Esophagus (tissue), 2 donors: ENCODE results near the gene SLC41A1. TPM values are rescaled to one million over a fixed set of nuclear protein-coding genes. Genes with fewer than 3 reads are reported as not detected.

Experiments
- H3K27ac ChIP-seq, 2 donors: one replicate each; pipeline ENCODE4 v1.5.1; 2013; ENCODE audit warnings: low read depth in 2 of 2, mild to moderate bottlenecking in 2 of 2, inconsistent platforms in 1 of 2, low read length in 1 of 2, moderate library complexity in 1 of 2
- H3K27me3 ChIP-seq, 2 donors: one replicate each; pipeline ENCODE4 v1.6.1; 2013; ENCODE audit warnings: low read length in 2 of 2, control low read depth in 1 of 2, mild to moderate bottlenecking in 1 of 2; ENCODE audit not compliant: insufficient read depth in 2 of 2, control insufficient read depth in 1 of 2
- H3K36me3 ChIP-seq, 2 donors: one replicate each; pipeline ENCODE4 v1.6.1; 2013; ENCODE audit warnings: low read length in 1 of 2; ENCODE audit not compliant: control insufficient read depth in 2 of 2, insufficient read depth in 2 of 2
- H3K4me1 ChIP-seq, 2 donors: one replicate each; pipeline ENCODE4 v1.6.1; 2013; ENCODE audit warnings: low read length in 1 of 2; ENCODE audit not compliant: control insufficient read depth in 2 of 2, insufficient read depth in 2 of 2
- H3K4me3 ChIP-seq, 2 donors: one replicate each; pipeline ENCODE4 v1.5.1; 2013; ENCODE audit warnings: low read length in 2 of 2, mild to moderate bottlenecking in 2 of 2, low read depth in 1 of 2, moderate library complexity in 1 of 2
- H3K9me3 ChIP-seq, 2 donors: one replicate each; pipeline ENCODE4 v1.6.1; 2013; ENCODE audit warnings: mild to moderate bottlenecking in 2 of 2, low read depth in 1 of 2, low read length in 1 of 2, moderate library complexity in 1 of 2; ENCODE audit not compliant: control insufficient read depth in 2 of 2, insufficient read depth in 1 of 2
- WGBS, 2 donors: extraction: QIAGEN DNeasy Blood & Tissue Kit; methylation state at CpG; one replicate each; pipeline ENCODE4 v1.1.7; 2013; 5-methylcytosine and 5-hydroxymethylcytosine counted together
- polyA plus RNA-seq, 2 donors: library from polyadenylated mRNA; stranded (reverse); fragments of 200-250 nt; gene quantifications; one replicate each; pipeline ENCODE4 v1.2.3, GENCODE V29; 2013
- donor health status: healthy with polysubstance abuse.
- donor health status: Bipolar disorder and iron deficiency.

Gene SLC41A1
- polyA plus RNA-seq, 2 donors: 2.6 to 5.0 TPM

GRCh38 chr1:205843036-205843859, 30.2 kb upstream of the SLC41A1 start:
- Histone ChIP-seq H3K36me3 (no peaks in the 10 kb centered on the region), H3K4me1 (no peaks in the 10 kb centered on the region), H3K9me3 (no peaks in the 10 kb centered on the region), H3K4me3 (no peak overlapping the region), H3K27me3 (no peaks in the 10 kb centered on the region), H3K27ac (no peak overlapping the region)
- WGBS, 2 donors: 55 to 60% methylated on average over 3 of the region's 3 CpGs

GRCh38 chr1:205842229-205842628, 29.2 kb upstream of the SLC41A1 start:
- Histone ChIP-seq H3K27ac (no peak overlapping the region), H3K4me1 (no peaks in the 10 kb centered on the region), H3K4me3 (no peak overlapping the region), H3K36me3 (no peaks in the 10 kb centered on the region), H3K9me3 (no peaks in the 10 kb centered on the region), H3K27me3 (no peaks in the 10 kb centered on the region)
- 82 to 91% methylated on average over 2 of the region's 2 CpGs for WGBS, 2 donors

GRCh38 chr1:205840146-205840923, 27.3 kb upstream of the SLC41A1 start:
- Histone ChIP-seq H3K9me3 (no peaks in the 10 kb centered on the region), H3K4me1 (no peaks in the 10 kb centered on the region), H3K27me3 (no peaks in the 10 kb centered on the region), H3K27ac (no peak overlapping the region), H3K36me3 (no peaks in the 10 kb centered on the region), H3K4me3 (no peak overlapping the region)
- WGBS, 2 donors: 76 to 79% methylated on average over 4 of the region's 4 CpGs

- WGBS, 2 donors: 89% methylated on average over 7 of the region's 7 CpGs
- H3K4me3 ChIP-seq: no peak overlapping the region
- no peaks in the 10 kb centered on the region for H3K36me3 ChIP-seq
- H3K9me3 ChIP-seq: no peaks in the 10 kb centered on the region
- no peaks in the 10 kb centered on the region for H3K4me1 ChIP-seq
- H3K27ac ChIP-seq: no peak overlapping the region
- no peaks in the 10 kb centered on the region for H3K27me3 ChIP-seq
Measured at GRCh38 chr1:205837382-205837970, 24.5 kb upstream of the SLC41A1 start.

- no peaks in the 10 kb centered on the region for H3K9me3 ChIP-seq
- H3K4me1 ChIP-seq: no peaks in the 10 kb centered on the region
- H3K36me3 ChIP-seq: no peaks in the 10 kb centered on the region
- no peaks in the 10 kb centered on the region for H3K27me3 ChIP-seq
- 87 to 88% methylated on average over 4 of the region's 4 CpGs for WGBS, 2 donors
- no peak overlapping the region for H3K27ac ChIP-seq
- H3K4me3 ChIP-seq: no peak overlapping the region
Measured at GRCh38 chr1:205834751-205835150, 21.8 kb upstream of the SLC41A1 start.

- Histone ChIP-seq H3K27ac (no peak overlapping the region), H3K4me1 (peaks cover 0 to 3% of the 10 kb centered on the region in 2 donors), H3K36me3 (no peaks in the 10 kb centered on the region), H3K27me3 (no peaks in the 10 kb centered on the region), H3K9me3 (no peaks in the 10 kb centered on the region), H3K4me3 (no peak overlapping the region)
- WGBS, 2 donors: 81% methylated on average over 6 of the region's 6 CpGs
Measured at GRCh38 chr1:205832326-205832751, 19.3 kb upstream of the SLC41A1 start.

- no peaks in the 10 kb centered on the region for H3K27me3 ChIP-seq
- 58 to 63% methylated on average over 1 of the region's 1 CpG for WGBS, 2 donors
- H3K4me3 ChIP-seq: no peak overlapping the region
- no peaks in the 10 kb centered on the region for H3K9me3 ChIP-seq
- no peaks in the 10 kb centered on the region for H3K36me3 ChIP-seq
- H3K27ac ChIP-seq: no peak overlapping the region
- H3K4me1 ChIP-seq: peaks cover 0 to 5% of the 10 kb centered on the region in 2 donors
Measured at GRCh38 chr1:205827623-205828022, 14.6 kb upstream of the SLC41A1 start.

- H3K36me3 ChIP-seq: no peaks in the 10 kb centered on the region
- no peak overlapping the region for H3K4me3 ChIP-seq
- 40 to 59% methylated on average over 3 of the region's 3 CpGs for WGBS, 2 donors
- no peaks in the 10 kb centered on the region for H3K9me3 ChIP-seq
- peaks cover 0 to 5% of the 10 kb centered on the region in 2 donors for H3K4me1 ChIP-seq
- H3K27ac ChIP-seq: no peak overlapping the region
- no peaks in the 10 kb centered on the region for H3K27me3 ChIP-seq
Measured at GRCh38 chr1:205826995-205827394, 14.0 kb upstream of the SLC41A1 start.

- WGBS, 2 donors: 74 to 78% methylated on average over 8 of the region's 8 CpGs
- Histone ChIP-seq H3K27me3 (no peaks in the 10 kb centered on the region), H3K4me1 (peaks cover 0 to 5% of the 10 kb centered on the region in 2 donors), H3K36me3 (no peaks in the 10 kb centered on the region), H3K27ac (no peak overlapping the region), H3K9me3 (no peaks in the 10 kb centered on the region), H3K4me3 (no peak overlapping the region)
Measured at GRCh38 chr1:205826016-205826806, 13.2 kb upstream of the SLC41A1 start.
